CD4-positive, alpha-beta memory T cell (primary cell): ENCODE measurements around the gene MTURN. TPM values are rescaled to one million over a fixed set of nuclear protein-coding genes. Genes with fewer than 3 reads are reported as not detected.

Experiments used
- CTCF ChIA-PET: fragments of 350-600 bp; sonication (Branson Sonifier 250); formaldehyde crosslinking; loops from one replicate; lab custom pipeline; 2021; ENCODE audit warnings: inconsistent platforms; ENCODE audit not compliant: partially characterized antibody; lab: Charles Lee
- POLR2A ChIA-PET: fragments of 350-600 bp; sonication (Branson Sonifier 250); formaldehyde crosslinking; loops from one replicate; lab custom pipeline; 2021; ENCODE audit not compliant: partially characterized antibody; lab: Charles Lee
- DNase-seq, 5 donors: peaks; one replicate each; pipeline versions ENCODE4 v3.0.0 to v3.0.0-alpha.2; 2020 to 2022; ENCODE audit warnings: mixed read lengths in 1 of 5
- H3K27ac ChIP-seq: one replicate; pipeline ENCODE4 v1.7.0; 2013; ENCODE audit warnings: low read depth, low read length
- H3K27me3 ChIP-seq: 2 replicates; pipeline ENCODE4 v1.7.0; 2013; ENCODE audit warnings: mild to moderate bottlenecking, low read length, moderate library complexity; ENCODE audit not compliant: insufficient read depth
- H3K36me3 ChIP-seq: 2 replicates; pipeline ENCODE4 v1.7.0; 2013; ENCODE audit warnings: mild to moderate bottlenecking, low read length, moderate library complexity; ENCODE audit not compliant: insufficient read depth
- H3K4me1 ChIP-seq: 2 replicates; pipeline ENCODE4 v1.7.0; 2013; ENCODE audit warnings: mild to moderate bottlenecking, low read length, moderate library complexity; ENCODE audit not compliant: insufficient read depth
- H3K4me3 ChIP-seq, 2 donors: one replicate each; pipeline ENCODE4 v1.7.0; 2013; ENCODE audit warnings: low read length in 2 of 2, mild to moderate bottlenecking in 1 of 2
- H3K9me3 ChIP-seq, 2 donors: one replicate each; pipeline ENCODE4 v1.7.0; 2013; ENCODE audit warnings: low read length in 2 of 2, control low read depth in 1 of 2; ENCODE audit not compliant: control insufficient read depth in 1 of 2
- H3K27ac Mint-ChIP-seq, 7 donors: one replicate each; pipeline ENCODE4 v1.8.0; 2020 to 2021; ENCODE audit warnings: mixed read lengths in 7 of 7, mild to moderate bottlenecking in 6 of 7, inconsistent platforms in 3 of 7, moderate library complexity in 3 of 7
- H3K27me3 Mint-ChIP-seq, 2 donors: one replicate each; pipeline ENCODE4 v1.8.0; 2020 to 2021; ENCODE audit warnings: mixed read lengths in 2 of 2
- H3K36me3 Mint-ChIP-seq, 2 donors: one replicate each; pipeline ENCODE4 v1.8.0; 2020 to 2021; ENCODE audit warnings: mixed read lengths in 2 of 2, inconsistent platforms in 1 of 2, mild to moderate bottlenecking in 1 of 2
- H3K4me1 Mint-ChIP-seq, 4 donors: one replicate each; pipeline ENCODE4 v1.8.0; 2020 to 2021; ENCODE audit warnings: mixed read lengths in 4 of 4, mild to moderate bottlenecking in 1 of 4
- H3K4me3 Mint-ChIP-seq, 8 donors: one replicate each; pipeline ENCODE4 v1.8.0; 2020 to 2021; ENCODE audit warnings: mixed read lengths in 8 of 8, mild to moderate bottlenecking in 7 of 8, moderate library complexity in 6 of 8, inconsistent platforms in 3 of 8
- H3K9me3 Mint-ChIP-seq, 8 donors: one replicate each; pipeline ENCODE4 v1.8.0; 2020 to 2021; ENCODE audit warnings: mixed read lengths in 8 of 8, mild to moderate bottlenecking in 5 of 8, inconsistent platforms in 3 of 8, moderate library complexity in 1 of 8
- intact Hi-C: fragments of 100-400 bp; cut with micrococcal nuclease; formaldehyde crosslinking; loops from one replicate; pipeline ENCODE4 v1.15.1; 2023
- polyA plus RNA-seq, 2 donors: library from polyadenylated mRNA; unstranded; fragments of 300-500 nt; fragmentation: Illumina TruSeq; gene quantifications; one replicate each; pipeline ENCODE4 v1.2.3, GENCODE V29; 2021
- total RNA-seq, 2 experiments: library from RNA; stranded (reverse); gene quantifications; one replicate each; pipeline ENCODE4 v1.2.3, GENCODE V29; 2021

MTURN gene
- total and polyA plus RNA-seq, 4 experiments from 2014 or later = 3.2 to 19.2 (median 11.1) TPM

DNA sequence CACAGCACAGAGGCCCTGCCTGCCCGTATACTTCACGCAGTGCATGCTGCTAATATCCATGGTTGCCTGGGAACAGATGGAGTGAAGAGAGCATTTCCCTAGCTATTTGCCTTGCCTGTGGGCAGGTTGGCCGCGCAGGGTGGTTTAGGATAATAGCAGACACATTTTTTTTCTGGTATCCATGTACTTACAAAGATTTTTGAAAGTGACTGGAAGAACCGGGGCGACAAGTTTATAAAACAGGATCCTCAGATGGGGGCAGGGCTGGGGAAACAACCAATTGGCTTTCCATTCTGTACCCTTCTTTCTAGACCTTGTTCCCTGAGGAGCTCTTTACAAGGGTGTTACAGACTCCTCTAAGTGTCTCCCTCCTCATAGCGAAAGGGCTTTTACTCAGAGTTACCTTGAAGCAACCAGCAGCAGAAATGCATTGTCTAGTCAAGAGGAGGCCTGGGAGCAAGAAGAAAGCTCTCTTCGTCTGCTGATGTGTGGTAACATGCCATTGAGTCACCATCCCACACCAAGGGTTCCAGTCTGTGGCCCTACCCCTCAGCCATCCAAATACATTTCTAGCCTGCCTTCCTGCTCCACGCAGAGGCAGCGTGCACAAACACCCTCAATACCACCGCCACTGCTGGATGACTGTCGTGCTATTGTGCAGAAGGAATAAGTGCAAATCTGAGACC lies 31.5 kb downstream of the MTURN start:
- Mint-ChIP-seq H3K4me3 (no peak overlapping the region), H3K9me3 (no peaks in the 10 kb centered on the region), H3K27ac (no peak overlapping the region), H3K27me3 (no peaks in the 10 kb centered on the region), H3K4me1 (peaks cover 9 to 26% (median 17%) of the 10 kb centered on the region in 4 donors), H3K36me3 (peaks cover 0 to 4% of the 10 kb centered on the region in 2 donors)
- Histone ChIP-seq H3K36me3 (no peaks in the 10 kb centered on the region), H3K27ac (no peak overlapping the region), H3K9me3 (no peaks in the 10 kb centered on the region), H3K4me3 (no peak overlapping the region), H3K4me1 (peaks cover 15% of the 10 kb centered on the region), H3K27me3 (no peaks in the 10 kb centered on the region)
- ChIA-PET POLR2A (no interaction called here), CTCF (no interaction called here)
- intact Hi-C loops = loop anchor here (10.0 kb wide), 2 partner anchors 119 to 399 kb away; partner anchors contain the start of gene ZNRF2
- no peak for DNase-seq

DNA sequence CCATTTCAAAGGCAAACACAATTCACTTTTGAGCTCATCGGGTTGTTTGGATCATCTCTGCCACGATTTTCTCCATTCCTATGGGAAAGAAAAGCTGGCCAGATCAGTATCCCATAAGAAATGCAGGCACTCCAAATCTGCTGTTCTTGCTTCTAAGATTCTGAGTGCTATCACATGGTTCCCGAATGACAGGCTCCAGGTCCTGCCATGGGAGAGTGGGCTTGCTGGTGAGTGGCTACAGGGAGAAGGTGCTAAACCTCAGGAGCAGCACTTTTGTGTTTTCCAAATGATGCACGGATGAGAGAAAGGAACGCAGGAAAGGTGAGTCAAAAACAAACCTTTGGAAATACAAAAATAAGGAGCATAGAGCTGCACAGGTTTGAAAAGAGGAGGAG lies 32.1 kb downstream of the MTURN start:
- H3K4me1 Mint-ChIP-seq = peaks cover 9 to 26% (median 17%) of the 10 kb centered on the region in 4 donors
- Histone ChIP-seq H3K9me3 (no peaks in the 10 kb centered on the region), H3K27me3 (no peaks in the 10 kb centered on the region), H3K36me3 (no peaks in the 10 kb centered on the region), H3K27ac (no peak overlapping the region), H3K4me1 (peaks cover 15% of the 10 kb centered on the region), H3K4me3 (no peak overlapping the region)
- no peak for DNase-seq
- ChIA-PET POLR2A (no interaction called here), CTCF (no interaction called here)
- H3K4me3 Mint-ChIP-seq = no peak overlapping the region
- peaks cover 0 to 4% of the 10 kb centered on the region in 2 donors for H3K36me3 Mint-ChIP-seq
- H3K9me3 Mint-ChIP-seq = no peaks in the 10 kb centered on the region
- no peak overlapping the region for H3K27ac Mint-ChIP-seq
- no peaks in the 10 kb centered on the region for H3K27me3 Mint-ChIP-seq
- intact Hi-C loops = loop anchor here (10.0 kb wide), 2 partner anchors 118 to 398 kb away; partner anchors contain the start of gene ZNRF2

DNA sequence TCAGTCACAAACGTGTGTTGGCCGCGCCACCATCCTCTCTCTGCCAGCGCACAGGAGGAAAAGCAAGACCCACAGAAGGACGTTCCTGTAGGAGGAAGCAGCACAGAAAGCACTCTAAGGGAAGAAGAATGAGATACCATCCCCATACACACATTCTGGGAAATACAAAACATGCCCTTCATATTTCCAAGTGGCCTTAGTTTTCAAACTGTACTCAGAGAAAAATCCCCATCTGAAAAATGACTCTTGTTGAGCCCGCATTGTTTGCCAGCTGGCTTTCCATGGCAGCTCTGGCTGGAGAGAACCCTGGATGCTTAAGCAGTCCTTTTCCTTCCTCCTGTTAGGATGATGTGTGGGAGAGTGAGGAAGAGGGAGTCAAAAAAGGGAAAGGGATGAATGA lies 33.1 kb downstream of the MTURN start:
- CTCF ChIA-PET = interaction anchor here (1.5 kb wide), 1 partner anchor 395 kb away, joined by 5 read pairs; no protein-coding TSS in a partner anchor
- POLR2A ChIA-PET = no interaction called here
- Histone ChIP-seq H3K36me3 (no peaks in the 10 kb centered on the region), H3K27me3 (no peaks in the 10 kb centered on the region), H3K9me3 (no peaks in the 10 kb centered on the region), H3K27ac (no peak overlapping the region), H3K4me1 (peaks cover 11% of the 10 kb centered on the region), H3K4me3 (no peak overlapping the region)
- no peaks in the 10 kb centered on the region for H3K9me3 Mint-ChIP-seq
- peaks cover 6 to 17% (median 11%) of the 10 kb centered on the region in 4 donors for H3K4me1 Mint-ChIP-seq
- H3K27ac Mint-ChIP-seq = peak overlapping the region in 1 of 7 donors; percentile 20
- H3K4me3 Mint-ChIP-seq = no peak overlapping the region
- H3K27me3 Mint-ChIP-seq = no peaks in the 10 kb centered on the region
- no peak for DNase-seq
- H3K36me3 Mint-ChIP-seq = peaks cover 0 to 4% of the 10 kb centered on the region in 2 donors
- intact Hi-C loops = loop anchor here (10.0 kb wide), 2 partner anchors 117 to 397 kb away; partner anchors contain the start of gene ZNRF2

DNA sequence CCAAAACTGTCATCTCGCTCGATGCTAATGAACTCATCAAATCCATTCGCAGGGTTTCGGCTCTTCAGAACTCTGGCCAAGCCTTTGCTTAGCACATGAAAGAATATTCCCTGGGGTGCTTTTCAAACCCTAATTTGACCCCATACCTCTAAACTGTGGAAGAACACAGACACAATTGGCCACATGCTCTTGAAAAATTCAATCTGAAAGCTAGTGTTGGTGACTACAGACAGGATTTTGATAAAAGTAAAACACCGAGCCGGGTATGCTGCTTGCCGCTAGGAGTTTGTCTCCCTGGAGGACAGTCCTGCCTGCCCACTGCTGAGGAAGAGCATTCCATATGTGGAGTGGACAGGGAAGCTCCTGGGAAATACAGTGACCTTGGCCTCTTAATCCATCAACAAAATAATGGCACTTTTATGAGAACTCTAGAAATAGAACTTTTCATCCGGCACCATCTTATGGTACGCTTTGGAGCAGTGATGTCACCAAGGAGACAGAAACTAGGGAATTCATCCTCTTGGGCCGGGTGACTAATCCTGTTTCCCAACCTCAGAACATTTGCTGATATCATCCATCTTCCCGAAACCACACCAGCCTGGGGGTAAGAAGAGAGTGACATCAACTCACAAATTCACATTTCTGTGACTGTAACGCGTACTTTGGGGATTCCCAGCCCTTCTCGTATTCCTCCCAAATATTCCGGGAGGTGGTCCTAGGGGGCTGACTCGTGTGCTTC lies 34.2 kb downstream of the MTURN start:
- Histone ChIP-seq H3K9me3 (no peaks in the 10 kb centered on the region), H3K4me3 (no peak overlapping the region), H3K27me3 (no peaks in the 10 kb centered on the region), H3K4me1 (peaks cover under 1% of the 10 kb centered on the region), H3K27ac (no peak overlapping the region), H3K36me3 (no peaks in the 10 kb centered on the region)
- Mint-ChIP-seq H3K27ac (no peak overlapping the region), H3K27me3 (no peaks in the 10 kb centered on the region), H3K4me3 (no peak overlapping the region), H3K4me1 (peaks cover 0 to 7% (median 3%) of the 10 kb centered on the region in 4 donors), H3K9me3 (no peaks in the 10 kb centered on the region), H3K36me3 (peaks cover 0 to 4% of the 10 kb centered on the region in 2 donors)
- intact Hi-C loops = loop anchor here (10.0 kb wide), 2 partner anchors 116 to 396 kb away; partner anchors contain the start of gene ZNRF2
- ChIA-PET POLR2A (no interaction called here), CTCF (interaction anchor here (1.5 kb wide), 1 partner anchor 394 kb away, joined by 5 read pairs; no protein-coding TSS in a partner anchor)
- no peak for DNase-seq

DNA sequence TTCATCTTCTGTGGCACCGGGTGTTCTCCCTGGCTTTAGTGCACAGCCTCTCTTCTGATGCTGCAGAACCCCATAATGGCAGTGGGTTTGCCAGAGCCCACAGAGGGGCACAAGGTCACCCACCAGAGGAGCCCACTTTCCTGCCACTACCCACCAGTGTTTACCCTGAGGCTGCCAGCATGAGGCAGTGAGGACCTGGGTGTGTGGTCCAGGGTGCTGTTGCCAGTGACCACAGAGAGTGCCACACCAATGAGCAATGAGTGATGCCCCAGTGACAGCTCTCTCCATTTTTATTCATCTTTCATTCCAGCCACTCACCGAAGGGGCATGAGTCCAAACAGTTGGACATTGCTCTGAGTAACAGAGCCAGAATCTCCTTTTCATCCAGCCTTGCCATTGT lies 34.8 kb downstream of the MTURN start:
- Mint-ChIP-seq H3K36me3 (peaks cover 0 to 4% of the 10 kb centered on the region in 2 donors), H3K9me3 (no peaks in the 10 kb centered on the region), H3K4me1 (peaks cover 0 to 3% (median under 1%) of the 10 kb centered on the region in 4 donors), H3K4me3 (no peak overlapping the region), H3K27me3 (no peaks in the 10 kb centered on the region), H3K27ac (no peak overlapping the region)
- no peaks in the 10 kb centered on the region for H3K27me3 ChIP-seq
- H3K9me3 ChIP-seq = no peaks in the 10 kb centered on the region
- intact Hi-C loops = loop anchor here (10.0 kb wide), 2 partner anchors 115 to 395 kb away; partner anchors contain the start of gene ZNRF2
- ChIA-PET CTCF (no interaction called here), POLR2A (no interaction called here)
- no peaks in the 10 kb centered on the region for H3K36me3 ChIP-seq
- no peak overlapping the region for H3K27ac ChIP-seq
- no peak overlapping the region for H3K4me3 ChIP-seq
- DNase-seq = no peak
- H3K4me1 ChIP-seq = no peaks in the 10 kb centered on the region

DNA sequence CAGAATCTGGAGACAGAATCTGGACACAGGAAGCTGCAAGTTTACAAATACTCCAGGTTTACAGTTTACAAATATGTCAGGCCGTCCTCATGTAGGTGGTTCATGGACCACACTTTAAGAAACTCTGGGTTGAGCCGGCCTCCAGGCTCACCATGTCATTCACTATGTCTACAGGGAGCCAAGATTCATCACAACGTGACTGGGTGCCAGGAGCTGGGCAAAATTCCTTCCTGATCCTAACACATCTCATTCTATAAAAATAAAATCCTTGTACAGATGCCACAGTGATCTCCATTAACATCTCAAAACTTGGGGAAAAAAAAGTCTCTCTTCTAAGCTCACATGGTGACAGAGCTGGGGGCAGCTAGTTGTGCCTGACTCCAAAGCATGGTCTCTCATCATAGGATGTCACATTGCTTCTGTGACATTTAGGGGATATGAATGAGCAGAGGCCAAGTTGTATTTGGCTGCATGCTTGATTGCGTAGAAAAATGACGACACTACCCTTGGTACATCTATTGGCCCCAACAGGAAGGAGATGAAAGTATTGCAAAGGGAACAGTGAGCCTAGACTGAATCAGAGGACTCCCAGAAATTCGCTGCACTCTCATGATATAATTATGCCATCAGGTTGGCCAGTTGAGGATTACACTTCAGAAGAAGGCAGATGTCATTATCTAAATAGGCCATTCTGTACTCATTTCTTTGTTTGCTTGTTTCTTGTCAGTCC lies 35.9 kb downstream of the MTURN start:
- CTCF ChIA-PET = interaction anchor here (0.8 kb wide), 1 partner anchor 11 kb away, joined by 3 read pairs; no protein-coding TSS in a partner anchor
- Mint-ChIP-seq H3K4me3 (no peak overlapping the region), H3K36me3 (peaks cover 0 to 4% of the 10 kb centered on the region in 2 donors), H3K27me3 (no peaks in the 10 kb centered on the region), H3K27ac (peak overlapping the region in 1 of 7 donors; percentile 43), H3K9me3 (no peaks in the 10 kb centered on the region), H3K4me1 (peaks cover 0 to 2% (median 0%) of the 10 kb centered on the region in 4 donors)
- POLR2A ChIA-PET = no interaction called here
- no peak overlapping the region for H3K27ac ChIP-seq
- H3K27me3 ChIP-seq = no peaks in the 10 kb centered on the region
- intact Hi-C loops = no loop called here
- no peaks in the 10 kb centered on the region for H3K36me3 ChIP-seq
- H3K9me3 ChIP-seq = no peaks in the 10 kb centered on the region
- H3K4me3 ChIP-seq = no peak overlapping the region
- no peaks in the 10 kb centered on the region for H3K4me1 ChIP-seq
- no peak for DNase-seq
